GM21381 (cell line): ENCODE measurements around the gene HAUS5.
"Not testable (repeated sequence)": the region's sequence is repeated elsewhere in the genome, so short reads cannot be mapped to it uniquely, and the experiment has no call there.

Source experiments
- ATAC-seq: cut with Tn5 transposase; IDR thresholded peaks from one replicate; pipeline ENCODE4 v1.9.1; 2021; ENCODE audit warnings: mild to moderate bottlenecking, moderate library complexity; ENCODE audit not compliant: unreplicated experiment

The HAUS5 gene

GRCh38 chr19:35612559-35613321 lies at the start of gene HAUS5:
Gene HAUS5 (plus strand): TSS chr19:35612735. CDS start chr19:35612795, 60 bp downstream.
- ATAC-seq, result peak; percentile 74

GRCh38 chr19:35562776-35563175 lies 49.8 kb upstream of the HAUS5 start:
- ATAC-seq, result no peak

GRCh38 chr19:35563207-35563829 lies 49.2 kb upstream of the HAUS5 start, which contains the start of gene ATP4A:
Gene ATP4A (minus strand): TSS chr19:35563658. CDS start chr19:35563629, 29 bp downstream.
- ATAC-seq, result no peak

GRCh38 chr19:35565016-35565856 lies 47.3 kb upstream of the HAUS5 start:
- no peak for ATAC-seq

- no peak for ATAC-seq
Measured at GRCh38 chr19:35566738-35567137, 45.8 kb upstream of the HAUS5 start.

GRCh38 chr19:35569281-35569781 lies 43.2 kb upstream of the HAUS5 start:
- no peak for ATAC-seq

- no peak for ATAC-seq
Measured at GRCh38 chr19:35571406-35571965, 41.0 kb upstream of the HAUS5 start.

- no peak for ATAC-seq
Measured at GRCh38 chr19:35577918-35578317, 34.6 kb upstream of the HAUS5 start.

GRCh38 chr19:35578707-35579106 lies 33.8 kb upstream of the HAUS5 start:
- no peak for ATAC-seq

- no peak for ATAC-seq
Measured at GRCh38 chr19:35582760-35583159, 29.8 kb upstream of the HAUS5 start.

GRCh38 chr19:35585848-35586247 lies 26.7 kb upstream of the HAUS5 start, which contains the start of gene PMIS2:
Gene PMIS2 (plus strand): TSS chr19:35586173. CDS start chr19:35586260, 87 bp downstream.
- no peak for ATAC-seq

GRCh38 chr19:35587321-35587720 lies 25.2 kb upstream of the HAUS5 start:
- no peak for ATAC-seq

- ATAC-seq, result no peak
Measured at GRCh38 chr19:35590875-35591274, 21.7 kb upstream of the HAUS5 start.

GRCh38 chr19:35592226-35592625 lies 20.3 kb upstream of the HAUS5 start:
- ATAC-seq, result no peak

- not testable (repeated sequence) for ATAC-seq
Measured at GRCh38 chr19:35595026-35595425, 17.5 kb upstream of the HAUS5 start.

GRCh38 chr19:35595928-35596327 lies 16.6 kb upstream of the HAUS5 start:
- no peak for ATAC-seq

GRCh38 chr19:35596366-35596999 lies 16.1 kb upstream of the HAUS5 start:
- ATAC-seq, result peak; percentile 69

GRCh38 chr19:35601971-35602370 lies 10.6 kb upstream of the HAUS5 start:
- ATAC-seq, result no peak

GRCh38 chr19:35604436-35604835 lies 8.1 kb upstream of the HAUS5 start:
- ATAC-seq, result not testable (repeated sequence)

- not testable (repeated sequence) for ATAC-seq
Measured at GRCh38 chr19:35607170-35607569, 5.4 kb upstream of the HAUS5 start.
